T-helper 2 cell treated with Interferon-gamma antibody and Interleukin-4, amounts not matched to agents 100 ng/mL and 5 ng/mL, for 36 hours (primary cell): ENCODE results near the gene SHISA3. TPM values are rescaled to one million over a fixed set of nuclear protein-coding genes. Genes with fewer than 3 reads are reported as not detected.

Experiments
- intact Hi-C: fragments of 100-400 bp; cut with micrococcal nuclease; formaldehyde crosslinking; loops from one replicate; pipeline ENCODE4 v1.15.1; 2023
- total RNA-seq: library from RNA; stranded (reverse); gene quantifications from 2 replicates; pipeline ENCODE4 v1.2.3, GENCODE V29; 2022

SHISA3 gene
- total RNA-seq, 1 donor from 2014 or later, result 0.23 TPM

- intact Hi-C loops, result no loop called here
Measured at GRCh38 chr4:42440083-42440482, 42.8 kb downstream of the SHISA3 start.

GRCh38 chr4:42442601-42443000 lies 45.3 kb downstream of the SHISA3 start:
- intact Hi-C loops, result no loop called here

GRCh38 chr4:42445038-42445437 lies 47.8 kb downstream of the SHISA3 start:
- intact Hi-C loops, result no loop called here

GRCh38 chr4:42446823-42447222 lies 49.5 kb downstream of the SHISA3 start:
- intact Hi-C loops, result no loop called here

Other genes with a start within 250 kb of the SHISA3 start
- 0.05 and 0.14 TPM in 2 replicates for gene BEND4, start 244.8 kb upstream of the SHISA3 start, total RNA-seq